Activated T-cell treated with anti-CD3 and anti-CD28 coated beads, Interleukin-2, amount 50 U/mL, for 24 hours (primary cell): ENCODE data around the gene GATD1.
"Not testable (repeated sequence)": the region's sequence is repeated elsewhere in the genome, so short reads cannot be mapped to it uniquely, and the experiment has no call there.

ENCODE experiments used
- DNase-seq: peaks from one replicate; pipeline ENCODE4 v3.0.0-alpha.2; 2020
- H3K27ac Mint-ChIP-seq: 2 replicates; pipeline ENCODE4 v1.8.0; 2020; ENCODE audit warnings: mild to moderate bottlenecking, mixed read lengths
- H3K27me3 Mint-ChIP-seq: 2 replicates; pipeline ENCODE4 v1.8.0; 2020; ENCODE audit warnings: mixed read lengths
- H3K36me3 Mint-ChIP-seq: 2 replicates; pipeline ENCODE4 v1.8.0; 2020; ENCODE audit warnings: low read depth, mixed read lengths
- H3K4me1 Mint-ChIP-seq: 2 replicates; pipeline ENCODE4 v1.8.0; 2020; ENCODE audit warnings: low read depth, mixed read lengths
- H3K4me3 Mint-ChIP-seq: 2 replicates; pipeline ENCODE4 v1.8.0; 2020; ENCODE audit warnings: mild to moderate bottlenecking, moderate library complexity, mixed read lengths
- H3K9me3 Mint-ChIP-seq: 2 replicates; pipeline ENCODE4 v1.8.0; 2020; ENCODE audit warnings: mixed read lengths

GATD1 gene

DNA sequence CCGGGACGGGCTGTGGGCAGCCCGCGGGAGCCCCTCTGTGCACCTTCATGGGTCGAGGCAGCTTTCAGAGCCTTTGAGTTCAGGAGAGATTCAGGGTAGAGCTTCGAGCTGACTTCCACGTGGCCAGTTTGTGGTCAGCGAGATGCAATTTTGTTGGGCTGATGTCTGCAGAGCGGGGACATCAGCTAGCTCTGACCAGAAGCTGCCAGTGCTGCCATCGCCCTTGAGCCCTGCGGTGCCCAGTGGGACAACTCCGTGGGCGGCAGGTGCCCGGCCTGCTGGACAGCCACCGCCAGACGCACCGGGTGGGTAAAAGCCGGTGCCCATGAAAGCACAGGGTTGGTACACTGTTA lies 29.3 kb downstream of the GATD1 start:
- Mint-ChIP-seq H3K27me3 (no peaks in the 10 kb centered on the region), H3K36me3 (peaks cover 33% of the 10 kb centered on the region), H3K9me3 (no peaks in the 10 kb centered on the region), H3K4me3 (peak overlapping the region; percentile 90), H3K27ac (peak overlapping the region; percentile 91), H3K4me1 (peaks cover 28% of the 10 kb centered on the region)
- DNase-seq, result peak; percentile 47

DNA sequence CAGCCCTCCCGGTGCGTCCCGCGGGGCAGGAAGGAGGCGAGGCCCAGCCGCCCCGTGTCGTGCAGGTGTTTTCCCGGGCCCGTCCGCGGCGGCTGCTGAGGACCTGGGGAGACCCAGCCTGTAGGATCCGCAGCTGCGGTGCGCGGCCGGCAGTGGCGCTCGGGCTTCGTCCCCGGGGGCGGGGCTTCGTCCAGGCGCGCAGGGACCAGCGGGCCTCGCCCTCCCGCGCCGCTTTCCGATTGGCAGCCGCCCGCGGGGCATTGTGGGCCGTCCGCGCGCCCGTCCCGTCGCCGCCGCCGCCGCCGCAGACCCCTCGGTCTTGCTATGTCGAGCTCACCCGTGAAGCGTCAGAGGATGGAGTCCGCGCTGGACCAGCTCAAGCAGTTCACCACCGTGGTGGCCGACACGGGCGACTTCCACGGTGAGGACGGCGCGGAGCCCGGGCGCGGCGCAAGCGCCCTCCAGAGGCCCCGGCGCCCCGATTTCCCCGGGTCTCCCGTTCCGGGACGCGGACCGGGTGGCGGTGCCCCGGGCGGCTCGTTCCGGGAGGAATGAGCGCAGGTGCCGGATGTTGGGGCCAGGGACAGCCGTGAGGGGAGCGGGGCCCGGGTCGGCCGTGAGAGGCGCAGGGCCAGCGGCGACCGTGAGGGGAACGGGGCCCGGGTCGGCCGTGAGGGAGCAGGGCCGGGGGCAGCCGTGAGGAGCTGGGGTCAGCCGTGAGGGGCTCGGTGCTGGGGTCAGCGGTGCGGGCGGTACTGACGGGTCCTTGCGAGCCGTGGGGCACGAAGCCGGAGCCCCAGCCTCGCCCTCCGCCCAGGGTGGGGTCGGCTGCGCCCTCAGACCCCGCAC lies 29.9 kb downstream of the GATD1 start, which contains the start of gene TALDO1:
TALDO1 (plus strand) TSS at position 307 of the 849 bp plus-strand sequence; CDS start at position 325, 18 bp downstream.
- H3K4me1 Mint-ChIP-seq, result peaks cover 25% of the 10 kb centered on the region
- no peaks in the 10 kb centered on the region for H3K27me3 Mint-ChIP-seq
- no peaks in the 10 kb centered on the region for H3K9me3 Mint-ChIP-seq
- H3K36me3 Mint-ChIP-seq, result peaks cover 27% of the 10 kb centered on the region
- DNase-seq, result peak; percentile 91
- H3K27ac Mint-ChIP-seq, result peak within 1 kb of the TSS; percentile 91
- peak within 1 kb of the TSS; percentile 90 for H3K4me3 Mint-ChIP-seq

DNA sequence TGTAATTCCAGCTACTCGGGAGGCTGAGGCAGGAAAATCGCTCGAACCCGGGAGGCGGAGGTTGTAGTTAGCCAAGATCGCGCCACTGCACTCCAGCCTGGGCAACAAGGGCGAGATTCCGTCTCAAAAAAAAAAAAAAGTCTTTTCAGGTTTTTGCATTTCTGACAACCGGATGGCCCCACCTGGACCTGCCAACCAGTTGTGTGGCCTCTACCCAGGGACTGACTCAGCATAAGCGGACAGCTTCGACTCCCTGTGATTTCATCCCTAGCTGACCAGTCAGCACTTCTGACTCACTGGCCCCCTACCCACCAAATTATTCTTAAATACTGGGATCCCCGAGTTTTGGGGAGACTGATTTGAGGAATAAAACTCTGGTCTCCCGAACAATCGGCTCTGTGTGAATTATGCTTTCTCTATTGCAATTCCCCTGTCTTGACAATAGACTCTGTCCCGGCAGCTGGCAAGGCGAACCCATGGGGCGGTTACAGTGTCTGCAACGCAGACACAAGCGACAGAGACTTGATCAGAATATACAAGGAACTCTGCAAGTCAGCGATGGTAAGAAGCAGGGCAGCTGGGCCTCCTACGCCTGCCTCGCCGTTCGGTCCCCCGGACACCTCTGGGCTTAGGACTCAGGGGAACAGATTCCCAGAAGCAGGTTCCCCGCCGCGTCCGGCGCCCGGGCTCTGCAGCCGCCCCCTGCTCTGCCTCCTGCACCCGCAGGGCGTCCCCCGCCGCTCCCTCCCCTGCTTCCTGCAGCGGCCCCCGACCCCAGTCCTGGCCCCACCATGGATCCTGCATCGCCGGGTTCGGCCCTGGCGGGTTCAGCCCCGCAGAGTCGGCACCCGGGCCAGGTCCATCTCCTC lies 30.8 kb downstream of the GATD1 start:
- H3K9me3 Mint-ChIP-seq, result no peaks in the 10 kb centered on the region
- peaks cover 25% of the 10 kb centered on the region for H3K36me3 Mint-ChIP-seq
- H3K27ac Mint-ChIP-seq, result peak overlapping the region; percentile 53
- peak overlapping the region; percentile 90 for H3K4me3 Mint-ChIP-seq
- peaks cover 23% of the 10 kb centered on the region for H3K4me1 Mint-ChIP-seq
- no peaks in the 10 kb centered on the region for H3K27me3 Mint-ChIP-seq
- no peak for DNase-seq

DNA sequence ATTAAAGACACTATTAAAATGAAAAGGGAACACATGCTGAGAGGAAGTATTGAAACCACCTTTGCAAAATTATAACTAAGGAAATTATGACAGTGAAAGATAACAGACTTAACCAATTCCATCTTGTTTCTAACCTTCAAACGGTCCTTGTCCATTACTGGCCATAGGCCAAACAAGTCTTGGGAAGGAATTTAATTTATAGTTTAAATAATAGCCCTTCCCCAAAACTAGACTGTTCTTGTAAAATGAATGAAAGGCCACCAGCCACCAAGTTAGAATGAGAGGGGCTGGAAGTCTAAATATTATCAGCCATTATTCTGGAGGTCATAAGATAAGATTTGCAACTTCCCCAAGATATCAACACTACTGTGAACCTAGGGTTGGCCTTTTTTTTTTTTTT lies 31.9 kb downstream of the GATD1 start:
- H3K9me3 Mint-ChIP-seq, result no peaks in the 10 kb centered on the region
- DNase-seq, result no peak
- H3K36me3 Mint-ChIP-seq, result peaks cover 19% of the 10 kb centered on the region
- peaks cover 18% of the 10 kb centered on the region for H3K4me1 Mint-ChIP-seq
- H3K4me3 Mint-ChIP-seq, result no peak overlapping the region
- no peak overlapping the region for H3K27ac Mint-ChIP-seq
- H3K27me3 Mint-ChIP-seq, result no peaks in the 10 kb centered on the region

DNA sequence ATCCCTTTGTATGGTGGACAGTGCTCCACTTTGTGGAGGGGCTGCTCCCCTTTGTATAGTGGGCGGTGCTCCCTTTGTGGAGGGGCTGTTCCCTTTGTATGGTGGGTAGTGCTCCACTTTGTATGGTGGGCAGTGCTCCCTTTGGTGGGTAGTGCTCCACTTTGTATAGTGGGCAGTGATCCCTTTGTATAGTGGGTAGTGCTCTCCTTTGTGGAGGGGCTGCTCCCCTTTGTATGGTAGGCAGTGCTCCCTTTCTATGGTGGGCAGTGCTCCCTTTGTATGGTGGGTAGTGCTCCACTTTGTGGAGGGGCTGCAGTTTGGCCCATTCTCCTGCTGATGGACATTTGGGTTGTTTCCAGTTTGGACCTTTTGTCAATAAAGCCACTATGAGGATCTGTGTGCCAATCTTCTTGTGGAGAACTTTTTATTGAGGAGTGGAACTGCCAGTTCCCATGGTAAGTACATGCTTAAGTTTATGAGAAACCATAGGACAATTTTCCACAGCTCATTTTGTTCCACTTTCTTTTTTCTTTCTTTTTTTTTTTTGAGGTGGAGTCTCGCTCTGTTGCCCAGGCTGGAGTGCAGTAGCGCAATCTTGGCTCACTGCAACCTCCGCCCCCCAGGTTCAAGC lies 34.6 kb downstream of the GATD1 start:
- H3K4me1 Mint-ChIP-seq, result peaks cover 9% of the 10 kb centered on the region
- no peak overlapping the region for H3K4me3 Mint-ChIP-seq

DNA sequence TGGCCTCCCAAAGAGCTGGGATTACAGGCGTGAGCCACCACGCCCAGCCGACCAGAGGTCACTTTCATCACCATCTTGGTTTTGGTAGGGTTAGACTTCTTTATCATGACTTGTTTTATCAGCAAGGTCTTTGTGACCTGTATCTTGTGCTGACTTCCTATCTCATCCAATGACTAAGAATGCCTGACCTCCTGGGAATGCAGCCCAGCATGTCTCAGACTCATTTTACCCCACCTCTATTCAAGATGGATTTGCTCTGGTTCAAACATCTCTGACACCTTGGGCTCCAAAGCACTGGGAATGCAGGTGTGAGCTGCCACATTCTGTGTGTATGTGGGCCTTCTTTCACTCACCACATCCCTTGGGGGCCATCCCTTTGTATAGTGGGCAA lies 35.1 kb downstream of the GATD1 start:
- Mint-ChIP-seq H3K27me3 (peaks cover 4% of the 10 kb centered on the region), H3K36me3 (no peaks in the 10 kb centered on the region), H3K9me3 (no peaks in the 10 kb centered on the region), H3K4me3 (no peak overlapping the region), H3K4me1 (peaks cover 14% of the 10 kb centered on the region), H3K27ac (no peak overlapping the region)
- DNase-seq, result no peak

More for the DNA sequence above, 34.6 kb downstream of the GATD1 start:
- Mint-ChIP-seq H3K27ac (no peak overlapping the region), H3K36me3 (no peaks in the 10 kb centered on the region), H3K9me3 (no peaks in the 10 kb centered on the region), H3K27me3 (no peaks in the 10 kb centered on the region)
- no peak for DNase-seq

DNA sequence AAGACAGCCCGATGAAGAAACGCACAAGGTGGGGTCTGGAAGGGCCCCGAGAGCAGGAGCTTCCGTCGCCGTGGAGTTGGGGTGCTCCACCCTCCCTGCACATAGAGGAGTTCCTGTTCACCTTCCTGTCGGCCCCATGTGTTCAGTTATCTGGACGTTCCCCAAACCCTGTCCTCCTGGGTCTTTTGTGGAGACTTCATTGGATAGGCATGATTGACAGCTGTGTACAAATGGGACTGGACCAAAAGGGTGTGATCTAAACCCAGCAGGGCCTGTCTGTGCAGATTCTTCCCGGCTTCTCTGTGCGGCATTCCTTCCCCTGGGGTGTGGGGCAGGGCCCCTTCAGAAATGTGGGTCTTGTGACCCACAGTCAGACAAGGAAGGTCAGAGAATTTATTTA lies 39.4 kb downstream of the GATD1 start:
- H3K9me3 Mint-ChIP-seq, H3K36me3 Mint-ChIP-seq, H3K27me3 Mint-ChIP-seq, DNase-seq: not testable (repeated sequence)
- Mint-ChIP-seq H3K27ac (peak overlapping the region; percentile 27), H3K4me3 (peak overlapping the region; percentile 28), H3K4me1 (peaks cover 15% of the 10 kb centered on the region)

DNA sequence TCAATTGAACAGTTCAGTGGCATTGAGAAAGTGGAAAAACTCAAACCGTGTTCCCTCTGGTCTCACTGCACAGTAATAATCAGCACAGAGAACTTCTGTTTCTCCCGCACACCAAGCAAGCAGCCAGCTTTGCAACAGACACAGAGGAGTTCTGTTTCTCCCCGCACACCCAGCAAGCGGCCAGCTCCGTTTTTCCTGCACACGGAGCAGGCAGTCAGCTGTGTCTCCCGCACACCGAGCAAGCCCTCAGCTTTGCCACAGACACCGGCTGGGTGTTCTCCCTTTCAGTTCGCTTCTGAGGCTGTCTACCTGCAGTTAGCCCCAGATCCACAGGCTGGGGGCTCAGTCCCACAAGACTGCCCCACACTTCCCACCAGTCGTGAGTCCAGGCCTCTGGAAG lies 39.9 kb downstream of the GATD1 start:
- peaks cover 7% of the 10 kb centered on the region for H3K27me3 Mint-ChIP-seq
- H3K9me3 Mint-ChIP-seq, result no peaks in the 10 kb centered on the region
- DNase-seq, result no peak
- H3K4me1 Mint-ChIP-seq, result peaks cover 15% of the 10 kb centered on the region
- no peaks in the 10 kb centered on the region for H3K36me3 Mint-ChIP-seq
- peak overlapping the region; percentile 37 for H3K27ac Mint-ChIP-seq
- H3K4me3 Mint-ChIP-seq, result peak overlapping the region; percentile 28

DNA sequence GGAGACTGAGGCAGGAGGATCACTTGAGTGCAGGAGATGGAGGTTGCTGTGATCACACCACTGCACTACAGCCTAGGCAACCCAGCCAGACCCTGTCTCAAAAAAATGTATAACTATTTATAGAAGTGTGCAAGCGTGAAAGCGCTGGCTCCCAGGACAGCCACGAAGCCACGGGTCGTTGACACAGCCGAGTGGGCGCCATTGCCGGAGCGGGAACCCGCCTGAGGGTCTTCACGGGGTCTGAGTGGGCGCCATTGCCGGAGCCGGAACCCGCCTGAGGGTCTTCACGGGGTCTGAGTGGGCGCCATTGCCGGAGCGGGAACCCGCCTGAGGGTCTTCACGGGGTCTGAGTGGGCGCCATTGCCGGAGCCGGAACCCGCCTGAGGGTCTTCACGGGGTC lies 42.7 kb downstream of the GATD1 start:
- H3K4me1 Mint-ChIP-seq, result peaks cover 15% of the 10 kb centered on the region
- not testable (repeated sequence) for H3K9me3 Mint-ChIP-seq, DNase-seq, H3K27me3 Mint-ChIP-seq, H3K27ac Mint-ChIP-seq, H3K36me3 Mint-ChIP-seq, H3K4me3 Mint-ChIP-seq

DNA sequence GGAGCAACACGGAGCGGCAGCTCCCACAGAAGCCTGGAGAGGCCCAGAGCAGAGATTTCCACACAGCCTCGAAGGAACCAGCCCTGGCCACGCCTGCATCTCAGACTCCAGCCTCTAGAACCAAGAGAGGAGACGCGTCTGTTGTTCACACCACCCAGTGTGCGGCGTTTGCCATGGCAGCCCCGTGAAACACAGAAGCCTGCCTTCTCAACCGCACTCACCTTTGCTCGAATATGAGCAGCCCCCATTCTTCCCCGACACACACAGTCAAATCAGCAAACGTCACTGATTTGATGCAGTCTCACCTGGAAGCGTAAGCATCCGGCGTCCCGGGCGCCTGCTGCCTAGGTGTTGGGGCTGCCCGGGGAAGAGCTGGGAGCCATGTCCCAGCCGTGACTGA lies 44.2 kb downstream of the GATD1 start:
- H3K4me1 Mint-ChIP-seq, result peaks cover 14% of the 10 kb centered on the region
- no peak overlapping the region for H3K4me3 Mint-ChIP-seq
- H3K27ac Mint-ChIP-seq, result no peak overlapping the region
- no peaks in the 10 kb centered on the region for H3K36me3 Mint-ChIP-seq
- H3K9me3 Mint-ChIP-seq, result no peaks in the 10 kb centered on the region
- peaks cover 7% of the 10 kb centered on the region for H3K27me3 Mint-ChIP-seq
- DNase-seq, result no peak

DNA sequence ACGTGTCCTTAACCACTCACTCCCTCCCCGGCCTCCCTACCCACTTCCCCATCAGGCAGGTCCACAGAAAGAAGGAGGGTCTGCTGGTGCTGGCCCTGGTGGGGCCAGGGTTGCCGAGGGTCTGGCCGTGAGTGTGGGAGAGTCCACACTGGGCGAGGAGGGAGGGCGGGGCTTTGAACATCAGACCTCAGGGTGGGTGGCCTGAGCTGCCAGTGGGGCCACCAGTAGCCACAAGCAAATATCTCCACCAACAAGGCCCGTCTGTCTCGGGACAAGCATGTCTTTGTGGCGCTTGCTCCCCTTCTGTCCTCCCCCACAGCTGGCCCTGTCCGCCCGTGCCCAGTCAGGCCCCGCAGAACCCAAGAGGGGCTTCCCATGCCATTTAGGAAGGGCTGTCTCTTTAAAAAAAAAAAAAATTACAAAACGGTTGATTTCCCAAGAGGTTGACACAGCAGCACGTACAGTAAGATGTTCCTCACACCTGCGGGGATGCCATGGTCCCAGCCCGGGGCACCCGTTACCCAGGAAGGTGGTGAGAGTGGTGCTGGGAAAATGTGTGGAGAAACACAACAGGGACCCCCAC lies 47.7 kb downstream of the GATD1 start:
- no peak for DNase-seq
- Mint-ChIP-seq H3K27me3 (peaks cover 3% of the 10 kb centered on the region), H3K36me3 (no peaks in the 10 kb centered on the region), H3K4me3 (no peak overlapping the region), H3K9me3 (no peaks in the 10 kb centered on the region), H3K27ac (no peak overlapping the region), H3K4me1 (peaks cover 9% of the 10 kb centered on the region)

DNA sequence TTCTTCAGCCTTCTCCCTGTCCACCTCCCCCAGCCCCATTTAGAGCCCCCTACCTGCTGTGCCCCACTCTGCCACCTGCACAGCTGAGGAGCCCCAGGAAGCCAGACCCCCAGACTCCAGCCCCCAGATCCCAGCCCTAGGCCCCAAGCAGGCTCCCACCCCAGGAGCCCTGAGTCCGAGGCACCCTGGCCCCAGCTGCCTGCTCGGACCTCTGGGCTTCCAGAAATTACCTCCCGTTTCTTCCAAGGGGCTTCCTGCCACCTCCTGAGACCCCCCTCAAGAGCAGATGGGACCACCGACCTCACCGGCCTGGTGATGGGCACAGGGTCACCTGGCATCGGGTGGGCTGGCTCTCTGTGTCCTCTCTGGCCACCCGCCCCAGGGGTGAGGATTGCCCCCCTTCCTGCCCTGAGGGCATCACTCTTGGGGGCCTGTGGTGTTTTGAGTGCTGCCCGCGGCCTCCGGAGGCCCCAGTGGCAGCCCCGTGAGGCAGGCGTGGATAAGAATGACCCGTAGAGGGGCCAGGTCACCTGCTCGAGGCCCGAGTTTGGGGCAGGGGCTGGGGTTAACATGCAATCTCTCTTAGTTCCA lies 48.3 kb downstream of the GATD1 start:
- DNase-seq, result no peak
- H3K9me3 Mint-ChIP-seq, result no peaks in the 10 kb centered on the region
- no peaks in the 10 kb centered on the region for H3K36me3 Mint-ChIP-seq
- peaks cover 6% of the 10 kb centered on the region for H3K27me3 Mint-ChIP-seq
- H3K4me1 Mint-ChIP-seq, result peaks cover 11% of the 10 kb centered on the region
- H3K27ac Mint-ChIP-seq, result no peak overlapping the region
- no peak overlapping the region for H3K4me3 Mint-ChIP-seq

DNA sequence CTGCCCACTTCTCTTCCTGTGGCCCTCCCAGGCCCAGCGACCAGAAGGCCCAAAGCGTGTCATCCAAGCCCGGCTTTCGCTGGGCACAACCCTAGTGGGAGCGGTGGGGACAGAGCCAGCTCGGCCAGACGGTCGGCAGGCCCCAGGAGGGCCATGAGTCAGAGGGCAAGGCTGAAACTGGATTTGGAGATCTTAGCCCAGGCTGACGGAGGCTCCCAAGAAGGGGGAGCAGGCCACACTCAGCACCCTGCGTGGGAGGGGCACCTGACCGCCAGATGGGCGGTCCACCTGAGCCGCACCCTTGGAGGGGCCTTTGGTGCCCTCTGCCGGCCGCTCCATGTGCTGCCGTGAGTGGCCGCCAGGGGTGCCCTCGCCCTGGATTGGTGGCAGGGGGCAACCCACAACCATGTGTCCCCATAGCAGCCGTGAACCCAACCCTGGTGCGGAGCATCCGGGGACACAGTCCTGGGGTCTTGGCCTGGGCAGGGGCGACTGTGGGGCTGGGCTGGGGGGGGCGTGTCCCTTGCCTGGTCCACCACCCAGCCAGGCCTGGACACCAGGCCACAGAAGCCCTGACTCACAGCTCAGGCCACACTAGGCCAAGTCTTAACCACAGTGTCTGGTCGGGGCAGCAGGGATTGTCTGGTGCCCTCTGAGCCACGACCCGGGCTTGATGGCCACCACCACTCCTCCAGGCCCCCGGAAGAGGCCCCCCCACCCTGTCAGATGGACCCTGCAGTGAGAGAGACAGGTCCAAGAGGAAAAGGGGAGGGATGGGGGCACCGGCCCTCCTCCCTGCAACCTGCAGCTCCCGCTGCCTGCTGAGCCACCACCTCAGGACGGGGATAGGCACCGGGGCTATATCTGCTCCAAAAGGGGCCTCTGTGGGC lies 49.2 kb downstream of the GATD1 start:
- no peak overlapping the region for H3K4me3 Mint-ChIP-seq
- DNase-seq, result peak; percentile 88
- H3K27me3 Mint-ChIP-seq, result peaks cover 7% of the 10 kb centered on the region

More for the DNA sequence above, 49.2 kb downstream of the GATD1 start:
- H3K9me3 Mint-ChIP-seq, result no peaks in the 10 kb centered on the region
- H3K36me3 Mint-ChIP-seq, result no peaks in the 10 kb centered on the region
- H3K4me1 Mint-ChIP-seq, result peaks cover 14% of the 10 kb centered on the region
- no peak overlapping the region for H3K27ac Mint-ChIP-seq
